Calu3 (cell line): ENCODE measurements around the gene TJP3. TPM values are rescaled to one million over a fixed set of nuclear protein-coding genes. Genes with fewer than 3 reads are reported as not detected.

ENCODE experiments used
- BruUV-seq: library from RNA; stranded (reverse); fragments of 400-500 nt; replicated peaks from 2 replicates; lab custom pipeline; 2021; lab: Mats Ljungman, UMichigan
- CTCF ChIA-PET: fragments of 300-600 bp; sonication (Branson Sonifier 250); formaldehyde crosslinking; loops from one replicate; lab custom pipeline; 2022; ENCODE audit warnings: antibody characterized with exemption; lab: Charles Lee
- DNase-seq: peaks from one replicate; pipeline ENCODE4 v3.0.0; 2022
- H3K27ac Mint-ChIP-seq: one replicate; pipeline ENCODE4 v1.8.0; 2022; ENCODE audit warnings: mixed read lengths; ENCODE audit not compliant: unreplicated experiment
- H3K27me3 Mint-ChIP-seq: one replicate; pipeline ENCODE4 v1.8.0; 2022; ENCODE audit warnings: mixed read lengths; ENCODE audit not compliant: unreplicated experiment
- H3K36me3 Mint-ChIP-seq: one replicate; pipeline ENCODE4 v1.8.0; 2022; ENCODE audit warnings: mild to moderate bottlenecking, moderate library complexity, mixed read lengths; ENCODE audit not compliant: insufficient read depth, unreplicated experiment
- H3K4me1 Mint-ChIP-seq: one replicate; pipeline ENCODE4 v1.8.0; 2022; ENCODE audit warnings: mild to moderate bottlenecking, low read depth, mixed read lengths; ENCODE audit not compliant: unreplicated experiment
- H3K4me3 Mint-ChIP-seq: one replicate; pipeline ENCODE4 v1.8.0; 2022; ENCODE audit warnings: mild to moderate bottlenecking, low read depth, moderate library complexity, mixed read lengths; ENCODE audit not compliant: unreplicated experiment
- H3K9me3 Mint-ChIP-seq: one replicate; pipeline ENCODE4 v1.8.0; 2022; ENCODE audit warnings: low read depth, mixed read lengths; ENCODE audit not compliant: unreplicated experiment
- intact Hi-C: fragments of 100-400 bp; cut with micrococcal nuclease; formaldehyde crosslinking; loops from one replicate; pipeline ENCODE4 v1.10.0; 2022; ENCODE audit not compliant: unreplicated experiment
- total RNA-seq: library from RNA; stranded (reverse); gene quantifications from 2 replicates; pipeline ENCODE4 v1.2.3, GENCODE V29; 2022
- TF ChIP-seq, protein P1 (sequence below): fragments of 200-600 bp; IDR thresholded peaks from one replicate; pipeline ENCODE4 v1.8.0; 2022; ENCODE audit warnings: antibody characterized with exemption; ENCODE audit not compliant: unreplicated experiment

TJP3 gene
- total RNA-seq, 1 experiment from 2014 or later = 84.8 TPM

- no peak for DNase-seq
- Mint-ChIP-seq H3K27me3 (no peaks in the 10 kb centered on the region), H3K4me3 (no peak overlapping the region), H3K9me3 (no peaks in the 10 kb centered on the region), H3K36me3 (peaks cover 13% of the 10 kb centered on the region), H3K27ac (no peak overlapping the region), H3K4me1 (peaks cover under 1% of the 10 kb centered on the region)
- TF ChIP-seq, protein P1, sequence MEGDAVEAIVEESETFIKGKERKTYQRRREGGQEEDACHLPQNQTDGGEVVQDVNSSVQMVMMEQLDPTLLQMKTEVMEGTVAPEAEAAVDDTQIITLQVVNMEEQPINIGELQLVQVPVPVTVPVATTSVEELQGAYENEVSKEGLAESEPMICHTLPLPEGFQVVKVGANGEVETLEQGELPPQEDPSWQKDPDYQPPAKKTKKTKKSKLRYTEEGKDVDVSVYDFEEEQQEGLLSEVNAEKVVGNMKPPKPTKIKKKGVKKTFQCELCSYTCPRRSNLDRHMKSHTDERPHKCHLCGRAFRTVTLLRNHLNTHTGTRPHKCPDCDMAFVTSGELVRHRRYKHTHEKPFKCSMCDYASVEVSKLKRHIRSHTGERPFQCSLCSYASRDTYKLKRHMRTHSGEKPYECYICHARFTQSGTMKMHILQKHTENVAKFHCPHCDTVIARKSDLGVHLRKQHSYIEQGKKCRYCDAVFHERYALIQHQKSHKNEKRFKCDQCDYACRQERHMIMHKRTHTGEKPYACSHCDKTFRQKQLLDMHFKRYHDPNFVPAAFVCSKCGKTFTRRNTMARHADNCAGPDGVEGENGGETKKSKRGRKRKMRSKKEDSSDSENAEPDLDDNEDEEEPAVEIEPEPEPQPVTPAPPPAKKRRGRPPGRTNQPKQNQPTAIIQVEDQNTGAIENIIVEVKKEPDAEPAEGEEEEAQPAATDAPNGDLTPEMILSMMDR = no peak
- no TSS peak for BruUV-seq
- CTCF ChIA-PET = no interaction called here
- intact Hi-C loops = no loop called here
These were observed 58.9 kb downstream of the TJP3 start for GRCh38 chr19:3767050-3767449.

- TF ChIP-seq, protein P1 = no peak
- Mint-ChIP-seq H3K4me3 (no peak overlapping the region), H3K9me3 (no peaks in the 10 kb centered on the region), H3K27me3 (peaks cover 9% of the 10 kb centered on the region), H3K27ac (no peak overlapping the region), H3K36me3 (peaks cover 5% of the 10 kb centered on the region), H3K4me1 (no peaks in the 10 kb centered on the region)
- intact Hi-C loops = no loop called here
- no TSS peak for BruUV-seq
- CTCF ChIA-PET = no interaction called here
- no peak for DNase-seq
These were observed 60.0 kb downstream of the TJP3 start for GRCh38 chr19:3768015-3768747.

DNA sequence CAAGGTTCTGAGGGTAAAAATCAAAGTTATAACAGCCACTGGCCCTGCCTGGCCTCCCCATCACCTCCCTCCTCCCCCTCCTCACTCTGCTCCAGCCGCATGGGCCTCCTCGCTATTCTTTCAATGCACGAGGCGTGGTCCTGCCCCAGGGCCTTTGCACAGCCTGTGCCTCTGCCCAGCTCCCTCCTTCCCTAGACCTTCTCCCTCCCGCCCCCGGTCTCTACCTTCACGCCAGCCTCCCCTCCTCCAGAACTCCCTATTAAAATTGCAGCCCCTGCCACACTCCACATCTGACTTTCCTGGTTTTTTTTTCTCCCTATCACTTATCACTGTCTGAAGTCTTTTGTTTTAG lies 60.5 kb downstream of the TJP3 start:
- CTCF ChIA-PET = no interaction called here
- no peak overlapping the region for H3K4me3 Mint-ChIP-seq
- intact Hi-C loops = no loop called here
- no peaks in the 10 kb centered on the region for H3K9me3 Mint-ChIP-seq
- peaks cover 5% of the 10 kb centered on the region for H3K36me3 Mint-ChIP-seq
- BruUV-seq = no TSS peak
- H3K27ac Mint-ChIP-seq = no peak overlapping the region
- H3K4me1 Mint-ChIP-seq = no peaks in the 10 kb centered on the region
- TF ChIP-seq, protein P1 = no peak
- peaks cover 14% of the 10 kb centered on the region for H3K27me3 Mint-ChIP-seq
- DNase-seq = no peak

- H3K4me1 Mint-ChIP-seq = no peaks in the 10 kb centered on the region
- TF ChIP-seq, protein P1 = no peak
These were observed 61.3 kb downstream of the TJP3 start for GRCh38 chr19:3769494-3769893.

More at GRCh38 chr19:3769494-3769893, 61.3 kb downstream of the TJP3 start:
- no peaks in the 10 kb centered on the region for H3K9me3 Mint-ChIP-seq
- CTCF ChIA-PET = no interaction called here
- DNase-seq = no peak
- peaks cover 21% of the 10 kb centered on the region for H3K27me3 Mint-ChIP-seq
- no peak overlapping the region for H3K4me3 Mint-ChIP-seq
- no peak overlapping the region for H3K27ac Mint-ChIP-seq
- BruUV-seq = no TSS peak
- H3K36me3 Mint-ChIP-seq = peaks cover 5% of the 10 kb centered on the region
- intact Hi-C loops = no loop called here
